T-helper 2 cell treated with Interferon-gamma antibody and Interleukin-4, amounts not matched to agents 5 μg/mL and 100 μg/mL, for 36 hours (primary cell): ENCODE results near the gene DUSP3.
"Not testable (repeated sequence)": the region's sequence is repeated elsewhere in the genome, so short reads cannot be mapped to it uniquely, and the experiment has no call there.

ENCODE experiments used
- DNase-seq: peaks from one replicate; pipeline ENCODE4 v3.0.0; 2021; ENCODE audit warnings: low spot score
- H3K27ac Mint-ChIP-seq: one replicate; pipeline ENCODE4 v1.8.0; 2021; ENCODE audit warnings: mild to moderate bottlenecking, mixed read lengths
- H3K27me3 Mint-ChIP-seq: one replicate; pipeline ENCODE4 v1.8.0; 2021; ENCODE audit warnings: low read depth, mixed read lengths
- H3K36me3 Mint-ChIP-seq: one replicate; pipeline ENCODE4 v1.8.0; 2021; ENCODE audit warnings: low read depth, mixed read lengths
- H3K4me1 Mint-ChIP-seq: one replicate; pipeline ENCODE4 v1.8.0; 2021; ENCODE audit warnings: low read depth, mixed read lengths
- H3K4me3 Mint-ChIP-seq: one replicate; pipeline ENCODE4 v1.8.0; 2022; ENCODE audit warnings: mild to moderate bottlenecking, moderate library complexity, mixed read lengths
- H3K9me3 Mint-ChIP-seq: one replicate; pipeline ENCODE4 v1.8.0; 2021; ENCODE audit warnings: mixed read lengths

DUSP3 gene

DNA sequence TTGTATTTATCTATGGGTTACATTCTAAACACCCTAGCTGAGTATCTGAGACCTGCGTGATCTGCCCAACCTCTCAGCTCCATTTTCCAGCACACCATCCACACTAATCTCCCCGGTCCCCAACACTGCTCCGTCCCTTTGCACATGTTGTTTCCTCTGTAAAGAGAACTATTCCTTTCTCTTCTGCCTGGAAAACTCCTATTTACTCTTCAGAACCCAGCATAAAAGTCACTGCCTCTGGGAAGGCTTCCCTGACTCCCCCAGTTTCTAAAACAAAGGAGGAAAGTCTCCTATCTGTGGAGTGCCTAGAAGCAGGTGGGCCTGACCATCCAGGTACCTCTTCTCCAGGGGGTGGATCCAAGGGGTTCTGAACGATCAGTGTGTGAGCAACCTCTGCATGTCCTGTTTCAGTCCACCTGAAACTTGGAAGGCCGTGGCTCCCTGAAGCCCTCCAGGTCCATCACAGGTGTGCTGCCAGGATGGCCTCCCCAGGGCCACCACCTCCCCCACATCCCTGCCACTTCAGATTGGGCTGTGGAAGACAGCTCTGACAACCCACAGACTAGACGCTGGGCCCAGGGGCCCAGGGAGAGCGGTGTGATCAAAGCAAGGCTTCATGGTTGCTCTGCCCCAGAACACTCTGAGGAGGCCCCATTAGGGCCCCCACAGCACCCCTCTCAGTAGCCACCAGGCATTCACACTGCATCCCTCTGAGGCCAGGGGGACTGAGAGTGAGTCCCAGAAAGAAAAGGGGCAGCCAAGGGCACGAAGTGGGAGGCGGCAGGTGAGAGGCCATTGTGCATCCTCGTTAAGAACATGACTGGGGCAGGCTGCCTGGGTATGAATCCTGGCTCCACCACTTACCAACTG is 33.9 kb upstream of the DUSP3 start:
- DNase-seq = no peak
- Mint-ChIP-seq H3K27ac (no peak overlapping the region), H3K36me3 (no peaks in the 10 kb centered on the region), H3K4me1 (no peaks in the 10 kb centered on the region), H3K9me3 (no peaks in the 10 kb centered on the region), H3K4me3 (no peak overlapping the region), H3K27me3 (peaks cover 4% of the 10 kb centered on the region)

DNA sequence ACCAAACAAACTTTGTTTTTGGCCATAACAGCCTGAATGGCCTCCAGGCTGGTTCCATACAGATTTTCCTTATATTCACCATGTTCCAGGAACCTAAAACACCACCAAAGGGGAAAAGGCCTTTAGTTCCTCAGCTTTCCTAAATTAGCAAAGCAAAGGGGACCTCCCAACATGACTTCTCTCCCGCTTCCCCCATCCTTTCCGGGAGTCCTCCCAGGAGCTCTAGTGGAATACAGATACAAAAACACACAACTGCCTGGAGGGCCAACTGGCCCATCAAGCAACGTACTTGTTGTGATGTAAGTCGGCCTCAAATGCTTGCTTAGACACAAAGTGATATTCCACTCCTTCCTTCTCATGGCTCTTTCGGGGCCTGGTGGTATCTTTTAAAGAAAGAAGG is 32.0 kb upstream of the DUSP3 start:
- no peaks in the 10 kb centered on the region for H3K36me3 Mint-ChIP-seq

DNA sequence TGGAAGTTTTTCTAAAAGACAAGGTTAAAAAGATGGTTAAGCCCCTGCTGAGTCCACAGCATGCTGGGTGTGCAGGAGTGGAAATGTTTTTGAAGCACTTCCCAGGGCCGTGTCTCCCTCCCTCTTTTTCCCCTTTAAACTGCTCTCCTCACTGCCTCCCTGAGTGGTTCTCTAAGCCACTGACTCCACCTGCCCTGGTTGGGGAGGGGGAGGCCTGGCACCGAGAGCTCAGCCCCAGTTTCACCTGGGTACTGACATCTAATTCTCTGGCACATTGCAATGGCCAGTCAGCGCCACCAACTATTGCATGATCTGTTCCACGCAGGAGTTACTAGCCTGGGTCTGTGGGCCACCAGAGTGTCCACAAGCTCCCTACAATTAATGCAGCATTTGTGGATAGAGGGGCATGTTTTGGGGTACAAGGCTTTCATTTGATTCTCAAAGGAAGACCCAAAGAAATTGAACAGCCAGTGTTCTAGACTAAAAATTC is 31.5 kb upstream of the DUSP3 start:
- Mint-ChIP-seq H3K4me3 (no peak overlapping the region), H3K4me1 (no peaks in the 10 kb centered on the region), H3K36me3 (no peaks in the 10 kb centered on the region)

More for the DNA sequence above, 32.0 kb upstream of the DUSP3 start:
- no peak for DNase-seq
- Mint-ChIP-seq H3K27ac (no peak overlapping the region), H3K4me1 (no peaks in the 10 kb centered on the region), H3K27me3 (peaks cover 8% of the 10 kb centered on the region), H3K9me3 (no peaks in the 10 kb centered on the region), H3K4me3 (no peak overlapping the region)

DNA sequence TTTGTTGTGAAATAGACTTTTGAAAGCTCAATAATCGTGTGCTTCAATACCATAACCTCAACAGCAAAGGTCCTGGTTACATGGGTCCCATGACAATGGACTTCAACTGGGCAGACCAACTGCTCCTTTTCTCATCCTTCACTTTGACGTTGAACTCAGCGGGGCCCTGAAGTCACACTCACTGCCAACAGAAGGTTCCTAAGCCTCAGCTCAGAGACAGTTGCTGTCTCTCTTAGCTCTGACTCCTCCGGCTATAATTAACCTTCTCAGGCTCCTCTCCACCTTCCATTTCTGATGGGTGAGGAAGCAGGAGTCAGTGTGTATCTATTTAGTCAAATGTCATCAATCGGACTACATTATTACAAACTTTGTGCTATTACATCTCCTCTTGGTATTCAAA is 30.3 kb upstream of the DUSP3 start:
- H3K36me3 Mint-ChIP-seq = no peaks in the 10 kb centered on the region
- no peak overlapping the region for H3K4me3 Mint-ChIP-seq
- no peak overlapping the region for H3K27ac Mint-ChIP-seq
- H3K9me3 Mint-ChIP-seq = no peaks in the 10 kb centered on the region
- no peaks in the 10 kb centered on the region for H3K4me1 Mint-ChIP-seq
- no peak for DNase-seq
- H3K27me3 Mint-ChIP-seq = peaks cover 17% of the 10 kb centered on the region

More for the DNA sequence above, 31.5 kb upstream of the DUSP3 start:
- Mint-ChIP-seq H3K27me3 (peaks cover 12% of the 10 kb centered on the region), H3K27ac (no peak overlapping the region), H3K9me3 (no peaks in the 10 kb centered on the region)
- no peak for DNase-seq

DNA sequence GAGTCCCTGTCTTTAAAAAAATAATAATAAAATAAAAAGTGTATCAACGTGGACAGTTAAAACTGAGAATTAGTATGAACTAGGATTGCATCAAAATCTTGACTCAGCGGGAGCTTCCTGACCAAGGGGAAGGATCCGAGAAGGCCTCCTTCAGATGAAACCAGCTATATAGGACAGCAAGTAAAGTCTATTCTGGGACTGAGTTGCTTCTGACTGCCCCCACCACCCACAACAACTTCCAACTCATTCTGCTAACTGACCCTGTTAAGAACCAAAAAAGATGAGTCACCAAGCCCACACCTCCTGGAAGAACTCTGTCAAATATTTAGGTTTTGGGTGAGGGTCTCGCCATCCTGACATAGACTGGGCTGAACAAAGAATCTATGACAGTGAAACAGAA is 29.3 kb upstream of the DUSP3 start:
- no peaks in the 10 kb centered on the region for H3K36me3 Mint-ChIP-seq
- H3K4me1 Mint-ChIP-seq = no peaks in the 10 kb centered on the region
- DNase-seq = no peak
- H3K27ac Mint-ChIP-seq = no peak overlapping the region
- no peak overlapping the region for H3K4me3 Mint-ChIP-seq
- no peaks in the 10 kb centered on the region for H3K9me3 Mint-ChIP-seq
- H3K27me3 Mint-ChIP-seq = peaks cover 20% of the 10 kb centered on the region

DNA sequence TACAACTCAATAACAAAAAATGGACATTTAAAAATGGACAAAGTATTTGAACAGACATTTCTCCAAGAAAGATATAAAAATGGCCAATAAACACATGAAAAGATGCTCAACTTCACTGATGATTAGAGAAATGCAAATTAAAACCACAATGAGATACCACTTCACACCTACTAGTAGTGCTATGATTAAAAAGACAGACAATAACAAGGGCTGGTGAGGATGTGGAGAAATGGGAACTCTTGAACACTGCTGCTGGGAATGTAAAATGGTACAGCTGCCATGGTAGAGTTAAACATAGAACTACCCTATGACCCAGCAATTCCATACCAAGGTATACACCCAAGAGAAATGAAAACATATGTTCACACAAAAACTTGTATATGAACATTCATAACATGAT is 26.3 kb upstream of the DUSP3 start:
- H3K27ac Mint-ChIP-seq = no peak overlapping the region
- no peak for DNase-seq
- H3K36me3 Mint-ChIP-seq = no peaks in the 10 kb centered on the region
- no peak overlapping the region for H3K4me3 Mint-ChIP-seq
- H3K4me1 Mint-ChIP-seq = no peaks in the 10 kb centered on the region
- H3K27me3 Mint-ChIP-seq = peaks cover 30% of the 10 kb centered on the region
- no peaks in the 10 kb centered on the region for H3K9me3 Mint-ChIP-seq

DNA sequence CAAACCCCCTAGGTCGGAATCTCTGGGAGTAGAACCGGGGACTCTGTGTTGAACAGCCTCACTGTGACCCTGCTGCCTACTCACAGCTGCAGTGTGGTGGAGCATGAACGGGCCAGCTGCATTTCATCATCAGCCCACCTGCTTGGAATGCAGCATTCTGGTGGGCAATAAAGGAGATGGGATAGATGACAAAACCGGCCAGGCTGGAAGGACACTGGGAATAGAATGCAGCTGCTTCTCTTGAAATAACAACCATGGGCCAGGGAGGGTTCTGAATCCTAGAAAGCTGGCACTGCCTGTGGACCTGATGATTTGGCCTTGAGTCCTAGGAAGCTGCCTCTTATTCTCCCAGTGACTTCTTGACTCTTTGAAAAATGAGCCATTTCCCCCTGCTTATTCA is 25.0 kb upstream of the DUSP3 start:
- Mint-ChIP-seq H3K36me3 (no peaks in the 10 kb centered on the region), H3K9me3 (no peaks in the 10 kb centered on the region), H3K4me1 (no peaks in the 10 kb centered on the region), H3K27ac (no peak overlapping the region), H3K4me3 (no peak overlapping the region), H3K27me3 (peaks cover 34% of the 10 kb centered on the region)
- DNase-seq = no peak

DNA sequence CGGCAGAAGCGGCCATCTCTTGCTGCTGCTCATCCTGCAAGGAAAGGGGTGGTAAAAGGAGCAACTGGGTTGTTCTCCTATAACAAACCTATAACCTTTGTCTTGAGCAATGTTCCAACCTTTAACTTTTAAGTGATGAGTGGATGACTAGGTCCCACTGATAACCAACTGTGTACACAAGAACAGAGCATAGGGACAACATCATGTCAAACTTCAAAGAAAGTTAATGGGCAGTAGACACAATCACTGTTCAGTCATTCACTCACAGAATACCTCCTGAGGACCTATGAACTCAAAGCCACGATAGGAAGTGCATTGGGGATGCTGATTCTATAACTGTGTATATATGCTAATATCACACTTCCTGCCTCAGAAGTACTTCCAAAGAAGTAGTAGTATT is 23.1 kb upstream of the DUSP3 start:
- Mint-ChIP-seq H3K27ac (no peak overlapping the region), H3K4me1 (no peaks in the 10 kb centered on the region), H3K4me3 (no peak overlapping the region), H3K27me3 (peaks cover 37% of the 10 kb centered on the region), H3K9me3 (no peaks in the 10 kb centered on the region), H3K36me3 (no peaks in the 10 kb centered on the region)
- DNase-seq = no peak

DNA sequence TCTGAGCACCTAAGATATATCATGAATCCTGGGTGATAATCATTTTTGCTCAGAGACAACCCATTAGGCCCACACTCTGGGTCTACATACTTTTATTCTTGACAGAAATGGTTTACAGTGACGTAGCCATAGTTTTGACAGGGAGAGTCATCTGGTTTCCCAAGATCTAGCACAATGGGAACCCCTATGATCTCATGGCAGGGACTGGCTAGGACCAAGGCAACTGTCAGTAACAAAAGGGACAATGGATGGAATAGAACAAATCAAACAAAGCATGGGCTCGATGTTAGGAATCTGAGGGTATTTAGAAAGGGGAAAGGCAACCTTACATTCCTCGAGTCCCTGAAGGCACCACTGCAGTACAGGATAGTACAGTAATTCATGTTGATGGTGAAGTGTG is 22.0 kb upstream of the DUSP3 start:
- no peak for DNase-seq
- no peak overlapping the region for H3K4me3 Mint-ChIP-seq
- H3K27ac Mint-ChIP-seq = no peak overlapping the region
- no peaks in the 10 kb centered on the region for H3K9me3 Mint-ChIP-seq
- no peaks in the 10 kb centered on the region for H3K36me3 Mint-ChIP-seq
- H3K4me1 Mint-ChIP-seq = no peaks in the 10 kb centered on the region
- H3K27me3 Mint-ChIP-seq = peaks cover 44% of the 10 kb centered on the region

DNA sequence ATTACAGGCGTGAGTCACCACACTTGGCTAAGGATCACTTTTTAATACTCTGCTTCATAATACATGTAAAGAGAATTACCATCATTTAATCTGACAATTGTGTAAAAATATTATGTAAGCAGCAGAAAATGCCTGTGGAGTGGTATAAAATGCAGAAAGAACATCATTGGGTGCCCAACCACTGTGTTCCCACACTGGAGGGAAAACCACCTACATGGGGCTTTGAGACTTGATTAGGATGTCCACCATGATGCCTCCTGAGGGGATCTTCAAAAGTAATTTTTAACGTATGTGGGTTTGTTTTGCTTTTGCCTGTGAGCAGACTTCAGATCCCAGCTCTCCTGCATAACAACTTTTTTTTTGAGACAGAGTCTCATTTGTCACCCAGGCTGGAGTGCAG is 20.3 kb upstream of the DUSP3 start:
- Mint-ChIP-seq H3K4me3 (no peak overlapping the region), H3K36me3 (no peaks in the 10 kb centered on the region), H3K27me3 (peaks cover 44% of the 10 kb centered on the region)

DNA sequence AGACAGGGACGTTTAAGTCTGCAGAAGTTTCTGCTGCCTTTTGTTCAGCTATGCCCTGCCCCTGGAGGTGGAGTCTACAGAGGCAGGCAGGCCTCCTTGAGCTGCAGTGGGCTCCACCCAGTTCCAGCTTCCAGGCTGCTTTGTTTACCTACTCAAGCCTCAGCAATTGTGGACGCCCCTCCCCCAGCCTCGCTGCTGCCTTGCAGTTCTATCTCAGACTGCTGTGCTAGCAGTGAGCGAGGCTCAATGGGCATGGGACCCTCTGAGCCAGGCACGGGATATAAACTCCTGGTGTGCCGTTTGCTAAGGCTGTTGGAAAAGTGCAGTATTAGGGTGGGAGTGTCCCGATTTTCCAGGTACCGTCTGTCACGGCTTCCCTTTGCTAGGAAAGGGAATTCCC is 19.2 kb upstream of the DUSP3 start:
- not testable (repeated sequence) for H3K36me3 Mint-ChIP-seq, H3K27ac Mint-ChIP-seq, H3K4me3 Mint-ChIP-seq, DNase-seq, H3K9me3 Mint-ChIP-seq, H3K4me1 Mint-ChIP-seq
- peaks cover 46% of the 10 kb centered on the region for H3K27me3 Mint-ChIP-seq

More for the DNA sequence above, 20.3 kb upstream of the DUSP3 start:
- DNase-seq = no peak
- H3K4me1 Mint-ChIP-seq = no peaks in the 10 kb centered on the region
- no peaks in the 10 kb centered on the region for H3K9me3 Mint-ChIP-seq
- no peak overlapping the region for H3K27ac Mint-ChIP-seq

DNA sequence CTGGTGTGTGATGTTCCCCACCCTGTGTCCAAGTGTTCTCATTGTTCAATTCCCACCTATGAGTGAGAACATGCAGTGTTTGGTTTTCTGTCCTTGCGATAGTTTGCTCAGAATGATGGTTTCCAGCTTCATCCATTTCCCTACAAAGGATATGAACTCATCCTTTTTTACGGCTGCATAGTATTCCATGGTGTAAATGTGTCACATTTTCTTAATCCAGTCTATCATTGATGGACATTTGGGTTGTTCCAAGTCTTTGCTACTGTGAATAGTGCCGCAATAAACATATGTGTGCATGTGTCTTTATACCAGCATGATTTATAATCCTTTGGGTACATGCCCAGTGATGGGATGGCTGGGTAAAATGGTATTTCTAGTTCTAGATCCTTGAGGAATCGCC is 13.9 kb upstream of the DUSP3 start:
- DNase-seq, H3K9me3 Mint-ChIP-seq, H3K27ac Mint-ChIP-seq, H3K36me3 Mint-ChIP-seq, H3K4me1 Mint-ChIP-seq, H3K4me3 Mint-ChIP-seq: not testable (repeated sequence)
- peaks cover 35% of the 10 kb centered on the region for H3K27me3 Mint-ChIP-seq

DNA sequence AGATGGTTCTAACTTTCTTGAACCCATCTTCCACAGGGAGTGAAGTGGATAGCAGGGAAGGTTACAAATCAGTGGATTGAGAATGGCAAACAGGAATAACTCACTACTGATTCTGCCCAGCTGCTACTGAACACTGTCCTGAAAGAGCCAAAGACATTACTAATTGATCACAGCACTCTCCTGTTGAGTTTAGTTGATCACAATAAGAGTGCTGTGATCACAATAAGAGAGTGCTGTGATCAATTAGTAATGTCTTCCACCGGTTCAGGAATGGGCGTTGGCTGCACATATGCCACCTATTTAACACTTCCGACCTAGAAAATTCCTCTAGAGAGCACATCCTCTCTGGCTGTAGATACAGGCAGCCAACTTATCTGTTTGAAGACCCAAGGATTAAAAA is 12.8 kb upstream of the DUSP3 start:
- Mint-ChIP-seq H3K4me3 (no peak overlapping the region), H3K36me3 (no peaks in the 10 kb centered on the region), H3K4me1 (peaks cover 4% of the 10 kb centered on the region), H3K27me3 (peaks cover 29% of the 10 kb centered on the region), H3K27ac (no peak overlapping the region), H3K9me3 (no peaks in the 10 kb centered on the region)
- no peak for DNase-seq

DNA sequence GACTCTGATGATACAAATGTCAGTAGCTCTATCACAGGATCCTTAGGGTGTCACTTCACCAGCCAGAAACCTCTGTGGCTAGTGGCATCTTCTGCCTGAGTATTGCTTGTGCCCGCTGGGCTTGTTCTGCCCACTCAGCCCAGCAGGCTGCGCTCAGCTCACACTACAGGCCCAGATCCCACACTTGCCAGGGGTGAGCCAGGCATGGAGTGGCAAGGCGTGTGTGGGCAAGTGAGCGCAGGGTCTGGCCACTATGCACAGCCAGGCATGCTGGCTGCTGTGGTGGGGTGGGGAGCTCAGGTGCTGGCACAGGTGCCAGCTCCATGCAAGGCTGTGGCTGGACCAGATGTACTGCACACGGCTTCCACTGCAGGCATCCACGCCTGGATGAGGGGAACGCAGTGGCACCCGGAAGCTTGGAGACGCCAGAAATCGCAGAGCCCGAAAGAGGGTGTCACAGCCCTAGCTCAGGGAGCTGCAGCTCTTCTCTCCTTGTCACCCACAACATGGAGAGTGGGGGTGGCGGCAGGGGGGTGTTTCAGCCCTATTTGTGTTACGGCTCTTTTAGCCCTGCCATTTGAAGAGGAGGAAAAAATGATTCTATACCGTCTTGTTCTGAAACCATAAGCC is 11.6 kb upstream of the DUSP3 start:
- no peak for DNase-seq
- no peak overlapping the region for H3K4me3 Mint-ChIP-seq

More for the DNA sequence above, 11.6 kb upstream of the DUSP3 start:
- Mint-ChIP-seq H3K27me3 (peaks cover 21% of the 10 kb centered on the region), H3K36me3 (no peaks in the 10 kb centered on the region), H3K4me1 (peaks cover 4% of the 10 kb centered on the region), H3K27ac (no peak overlapping the region), H3K9me3 (no peaks in the 10 kb centered on the region)
